Neural crest cell (in vitro differentiated cells): ENCODE measurements around the gene TAF1. TPM values are rescaled to one million over a fixed set of nuclear protein-coding genes. Genes with fewer than 3 reads are reported as not detected.
"Not testable (repeated sequence)": the region's sequence is repeated elsewhere in the genome, so short reads cannot be mapped to it uniquely, and the experiment has no call there.

Experiments
- DNase-seq: peaks from one replicate; pipeline ENCODE4 v3.0.0; 2021; ENCODE audit warnings: low read depth, mixed read lengths, low spot score
- H3K27ac Mint-ChIP-seq: one replicate; pipeline ENCODE4 v1.8.0; 2021; ENCODE audit warnings: mild to moderate bottlenecking, mixed read lengths; ENCODE audit not compliant: unreplicated experiment
- H3K27me3 Mint-ChIP-seq: 2 replicates; pipeline ENCODE4 v1.8.0; 2021; ENCODE audit warnings: low read depth, mild to moderate bottlenecking, mixed read lengths
- H3K36me3 Mint-ChIP-seq: 2 replicates; pipeline ENCODE4 v1.8.0; 2021; ENCODE audit warnings: low read depth, mild to moderate bottlenecking, mixed read lengths
- H3K4me1 Mint-ChIP-seq: 2 replicates; pipeline ENCODE4 v1.8.0; 2021; ENCODE audit warnings: mixed read lengths
- H3K4me3 Mint-ChIP-seq: one replicate; pipeline ENCODE4 v1.8.0; 2021; ENCODE audit warnings: mild to moderate bottlenecking, mixed read lengths
- H3K9me3 Mint-ChIP-seq: 2 replicates; pipeline ENCODE4 v1.8.0; 2021; ENCODE audit warnings: mixed read lengths
- CTCF ChIP-seq: fragments of 200-600 bp; sonication (generic); conservative IDR thresholded peaks from 2 replicates; pipeline ENCODE4 v1.5.0; 2021; ENCODE audit warnings: antibody characterized with exemption, mild to moderate bottlenecking
- total RNA-seq: library from RNA; stranded (reverse); gene quantifications from 2 replicates; pipeline ENCODE4 v1.2.1, GENCODE V29; 2021

Gene TAF1
- total RNA-seq, 1 donor from 2014 or later = 31.9 TPM

DNA sequence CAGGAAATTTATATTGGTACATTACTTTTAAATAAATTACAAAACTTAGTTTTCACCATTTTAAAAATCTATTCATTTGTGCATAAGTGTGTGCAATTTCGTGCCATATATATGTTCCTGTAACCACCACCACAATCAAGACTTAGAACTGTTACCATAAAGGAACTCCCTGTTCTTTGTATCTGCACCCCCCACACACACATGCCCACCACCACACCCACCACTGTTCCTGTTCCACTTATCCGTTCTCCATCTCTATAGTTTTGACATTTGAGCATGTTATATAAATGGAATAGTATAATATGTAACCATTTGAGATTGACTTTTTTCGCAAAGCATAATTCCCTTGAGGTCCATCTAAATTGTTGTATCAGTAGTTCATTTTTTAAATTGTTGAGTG lies 73.7 kb downstream of the TAF1 start:
- Mint-ChIP-seq H3K27ac (no peak overlapping the region), H3K4me1 (no peaks in the 10 kb centered on the region), H3K36me3 (peaks cover 34% of the 10 kb centered on the region), H3K4me3 (no peak overlapping the region), H3K27me3 (no peaks in the 10 kb centered on the region), H3K9me3 (peaks cover 3% of the 10 kb centered on the region)
- DNase-seq = no peak
- no peak for TF ChIP-seq CTCF

- H3K27me3 Mint-ChIP-seq = no peaks in the 10 kb centered on the region
- peaks cover 3% of the 10 kb centered on the region for H3K9me3 Mint-ChIP-seq
- peaks cover 36% of the 10 kb centered on the region for H3K36me3 Mint-ChIP-seq
- H3K4me3 Mint-ChIP-seq = no peak overlapping the region
- DNase-seq = no peak
- no peaks in the 10 kb centered on the region for H3K4me1 Mint-ChIP-seq
- no peak for TF ChIP-seq CTCF
- H3K27ac Mint-ChIP-seq = no peak overlapping the region
Measured at GRCh38 chrX:71440401-71440800, 74.2 kb downstream of the TAF1 start.

DNA sequence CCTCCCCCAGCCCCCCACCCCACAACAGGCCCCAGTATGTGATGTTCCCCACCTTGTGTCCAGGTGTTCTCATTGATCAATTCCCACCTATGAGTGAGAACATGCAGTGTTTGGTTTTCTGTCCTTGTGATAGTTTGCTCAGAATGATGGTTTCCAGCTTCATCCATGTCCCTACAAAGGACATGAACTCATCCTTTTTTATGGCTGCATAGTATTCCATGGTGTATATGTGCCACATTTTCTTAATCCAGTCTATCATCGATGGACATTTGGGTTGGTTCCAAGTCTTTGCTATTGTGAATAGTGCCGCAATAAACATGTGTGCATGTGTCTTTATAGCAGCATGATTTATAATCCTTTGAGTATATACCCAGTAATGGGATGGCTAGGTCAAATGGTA lies 75.7 kb downstream of the TAF1 start:
- peaks cover 35% of the 10 kb centered on the region for H3K36me3 Mint-ChIP-seq
- not testable (repeated sequence) for DNase-seq, H3K27ac Mint-ChIP-seq, H3K4me3 Mint-ChIP-seq, H3K27me3 Mint-ChIP-seq, H3K9me3 Mint-ChIP-seq, H3K4me1 Mint-ChIP-seq

DNA sequence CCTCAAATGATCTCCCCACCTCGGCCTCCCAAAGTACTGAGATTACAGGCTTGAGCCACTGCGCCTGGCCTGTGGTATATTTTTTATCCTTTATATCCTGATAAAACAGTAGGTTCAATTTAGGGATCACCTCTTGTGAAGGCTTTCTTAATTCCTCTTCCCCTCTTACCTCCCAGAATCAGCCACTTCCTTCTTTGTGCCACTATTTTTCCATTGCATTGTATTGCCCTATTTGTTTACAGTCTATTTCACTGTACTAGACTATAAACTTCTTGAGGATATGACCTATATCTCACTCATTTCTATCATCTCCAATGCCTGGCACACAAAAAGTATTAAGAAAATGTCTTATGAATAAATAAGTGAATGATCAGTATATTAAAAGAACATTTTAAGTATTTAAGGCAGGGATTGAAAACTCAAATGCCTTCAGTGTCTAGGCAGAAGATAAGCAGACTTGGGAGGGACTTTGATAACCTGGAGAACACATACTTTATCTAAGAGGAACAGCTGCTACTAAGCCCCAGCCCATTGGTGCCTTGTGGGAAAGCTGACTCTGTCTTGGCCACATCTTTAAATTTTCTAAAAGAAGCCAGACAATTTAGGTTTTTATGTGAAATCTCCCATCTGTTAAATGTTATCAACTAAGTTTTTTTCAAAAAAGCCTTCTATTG lies 84.4 kb downstream of the TAF1 start:
- H3K36me3 Mint-ChIP-seq = peaks cover 14% of the 10 kb centered on the region
- no peak overlapping the region for H3K27ac Mint-ChIP-seq
- H3K4me1 Mint-ChIP-seq = peaks cover 3% of the 10 kb centered on the region
- no peak for DNase-seq
- H3K27me3 Mint-ChIP-seq = no peaks in the 10 kb centered on the region
- no peak for TF ChIP-seq CTCF
- H3K9me3 Mint-ChIP-seq = peaks cover 2% of the 10 kb centered on the region
- H3K4me3 Mint-ChIP-seq = no peak overlapping the region

GRCh38 chrX:71451518-71451917 lies 85.4 kb downstream of the TAF1 start:
- DNase-seq, H3K27me3 Mint-ChIP-seq, H3K9me3 Mint-ChIP-seq, H3K27ac Mint-ChIP-seq, H3K4me3 Mint-ChIP-seq, H3K4me1 Mint-ChIP-seq: not testable (repeated sequence)
- peaks cover 20% of the 10 kb centered on the region for H3K36me3 Mint-ChIP-seq

DNA sequence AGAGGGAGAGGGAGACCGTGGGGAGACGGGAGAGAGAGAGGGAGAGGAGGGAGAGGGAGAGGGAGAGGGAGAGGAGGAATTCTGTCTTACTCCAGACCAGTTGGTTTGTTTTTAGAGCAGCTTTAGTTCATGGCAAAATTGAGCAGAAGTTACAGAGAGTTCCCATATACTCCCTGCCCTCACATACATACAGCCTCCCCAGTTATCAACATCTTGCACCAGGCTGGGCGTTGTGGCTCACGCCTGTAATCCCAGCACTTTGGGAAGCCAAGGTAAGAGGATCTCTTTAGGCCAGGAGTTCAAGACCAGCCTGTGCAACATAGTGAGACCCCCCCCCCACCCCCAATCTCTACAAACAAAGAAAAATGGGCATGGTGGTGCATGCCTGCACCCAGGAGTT lies 86.9 kb downstream of the TAF1 start:
- H3K9me3 Mint-ChIP-seq = peaks cover 2% of the 10 kb centered on the region
- peaks cover 3% of the 10 kb centered on the region for H3K4me1 Mint-ChIP-seq
- H3K36me3 Mint-ChIP-seq = peaks cover 26% of the 10 kb centered on the region
- no peak for DNase-seq
- H3K4me3 Mint-ChIP-seq = no peak overlapping the region
- no peaks in the 10 kb centered on the region for H3K27me3 Mint-ChIP-seq
- H3K27ac Mint-ChIP-seq = no peak overlapping the region
- TF ChIP-seq CTCF = no peak
